NCI-H460 (cell line): Measurements from ENCODE around the gene RTL5. TPM values are rescaled to one million over a fixed set of nuclear protein-coding genes. Genes with fewer than 3 reads are reported as not detected.
"Not testable (repeated sequence)": the region's sequence is repeated elsewhere in the genome, so short reads cannot be mapped to it uniquely, and the experiment has no call there.

Source experiments
- DNase-seq: peaks from one replicate; pipeline ENCODE4 v3.0.0-alpha.2; 2016; ENCODE audit warnings: low read depth; ENCODE audit errors: extremely low read depth
- polyA plus RNA-seq: library from polyadenylated mRNA; depleted of rRNA; stranded (reverse); fragments of >200 nt; gene quantifications from 2 replicates; pipeline ENCODE4 v1.2.3, GENCODE V29; 2014; cell fraction: nucleus; rRNA removed
- total RNA-seq: library from RNA; depleted of rRNA; stranded (reverse); fragments of >200 nt; shearing (Covaris generic); gene quantifications from 2 replicates; pipeline ENCODE4 v1.2.3, GENCODE V29; 2014; rRNA removed

The RTL5 gene
- total RNA-seq: 0.37 and 0.46 TPM in 2 replicates
- 0.38 and 1.0 TPM in 2 replicates for polyA plus RNA-seq

GRCh38 chrX:72131317-72132294 lies at the start of gene RTL5:
Gene RTL5 (minus strand): TSS chrX:72131915.
- DNase-seq: peak; percentile 77

GRCh38 chrX:72180539-72180938 lies 48.8 kb upstream of the RTL5 start:
- DNase-seq: no peak

GRCh38 chrX:72176981-72177380 lies 45.3 kb upstream of the RTL5 start:
- DNase-seq: no peak

GRCh38 chrX:72176289-72176688 lies 44.6 kb upstream of the RTL5 start:
- not testable (repeated sequence) for DNase-seq

GRCh38 chrX:72169008-72169728 lies 37.5 kb upstream of the RTL5 start:
- DNase-seq: peak; percentile 13

GRCh38 chrX:72165551-72165950 lies 33.8 kb upstream of the RTL5 start:
- DNase-seq: no peak

GRCh38 chrX:72159769-72160168 lies 28.1 kb upstream of the RTL5 start:
- DNase-seq: no peak

GRCh38 chrX:72158773-72159172 lies 27.1 kb upstream of the RTL5 start:
- no peak for DNase-seq

GRCh38 chrX:72146527-72146926 lies 14.8 kb upstream of the RTL5 start:
- no peak for DNase-seq

GRCh38 chrX:72145181-72145580 lies 13.5 kb upstream of the RTL5 start:
- DNase-seq: no peak

GRCh38 chrX:72143609-72143907 lies 11.8 kb upstream of the RTL5 start:
- no peak for DNase-seq

- no peak for DNase-seq
Observed at GRCh38 chrX:72142794-72143608, 11.3 kb upstream of the RTL5 start.

- no peak for DNase-seq
Observed at GRCh38 chrX:72142094-72142793, 10.5 kb upstream of the RTL5 start.

- no peak for DNase-seq
Observed at GRCh38 chrX:72141372-72142004, 9.8 kb upstream of the RTL5 start.

- DNase-seq: no peak
Observed at GRCh38 chrX:72139538-72139937, 7.8 kb upstream of the RTL5 start.

- DNase-seq: no peak
Observed at GRCh38 chrX:72137846-72138495, 6.3 kb upstream of the RTL5 start.

GRCh38 chrX:72133851-72134546 lies 2.3 kb upstream of the RTL5 start:
- DNase-seq: no peak

- no peak for DNase-seq
Observed at GRCh38 chrX:72132456-72132855, 741 bp upstream of the RTL5 start.

- DNase-seq: no peak
Observed at GRCh38 chrX:72130762-72131250, 909 bp downstream of the RTL5 start.
